Measurements from ENCODE around the gene CCND1. TPM values are rescaled to one million over a fixed set of nuclear protein-coding genes. Genes with fewer than 3 reads are reported as not detected.

CCND1 gene
- total and polyA plus RNA-seq, 2 of the 8 experiments (the other 6 are each of a cell fraction or from before 2014, with no cell fraction given) = 64.5 to 170 TPM

DNA sequence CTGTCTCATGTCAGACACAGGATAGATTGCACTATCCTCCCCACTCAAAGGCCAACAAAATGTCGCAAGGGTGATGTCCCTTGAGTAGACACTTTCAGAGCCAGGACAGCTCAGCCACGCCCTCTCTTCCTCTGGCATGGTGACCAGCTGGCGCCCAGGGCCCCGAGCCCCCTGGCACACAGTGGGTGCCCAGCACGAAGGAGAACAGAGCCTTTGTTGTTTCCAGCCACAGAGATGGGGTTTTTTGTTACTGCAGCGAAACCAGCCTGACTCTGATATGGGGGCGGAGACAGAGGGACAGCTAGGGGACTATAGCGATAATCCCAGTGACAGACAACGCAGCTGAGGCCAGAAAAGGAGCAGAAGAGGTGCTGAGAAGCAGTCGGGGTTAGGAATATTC, 23.3 kb upstream of the CCND1 start (continued):
- no peak for TF ChIP-seq CHD1 (IDR thresholded peaks at IDR 0.05; ENCODE audit: low read depth, low read length)
- TF ChIP-seq YY1 (IDR thresholded peaks at IDR 0.05; ENCODE audit: low read depth, low read length) = no peak
- no peak for TF ChIP-seq GABPA (IDR thresholded peaks at IDR 0.05; ENCODE audit: borderline replicate concordance, insufficient read depth, low read length)
- TF ChIP-seq TAF7 (optimal IDR thresholded peaks at IDR 0.05; ENCODE audit: borderline replicate concordance, low read depth, low read length) = no peak
- TF ChIP-seq, protein P1, sequence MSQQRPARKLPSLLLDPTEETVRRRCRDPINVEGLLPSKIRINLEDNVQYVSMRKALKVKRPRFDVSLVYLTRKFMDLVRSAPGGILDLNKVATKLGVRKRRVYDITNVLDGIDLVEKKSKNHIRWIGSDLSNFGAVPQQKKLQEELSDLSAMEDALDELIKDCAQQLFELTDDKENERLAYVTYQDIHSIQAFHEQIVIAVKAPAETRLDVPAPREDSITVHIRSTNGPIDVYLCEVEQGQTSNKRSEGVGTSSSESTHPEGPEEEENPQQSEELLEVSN (IDR thresholded peaks at IDR 0.05) = no peak

Measured in H1 (cell line).